HCT116 (cell line): ENCODE data around the gene PRKAB2. TPM values are rescaled to one million over a fixed set of nuclear protein-coding genes. Genes with fewer than 3 reads are reported as not detected.

ENCODE experiments used
- ATAC-seq: fragments of 200-7000 bp; cut with Tn5 transposase; 2 replicates; pipeline ENCODE4 v1.9.1; 2020; ENCODE audit warnings: mild to moderate bottlenecking, moderate library complexity
- BruUV-seq: library from RNA; stranded (reverse); fragments of 400-500 nt; replicated peaks from 2 replicates; lab custom pipeline; 2021; lab: Mats Ljungman, UMichigan
- CTCF ChIA-PET: fragments of 300-600 bp; sonication (Branson Sonifier 250); formaldehyde crosslinking; loops from one replicate; lab custom pipeline; 2021; ENCODE audit warnings: antibody characterized with exemption; lab: Charles Lee
- POLR2A ChIA-PET: fragments of 300-600, 350-600 bp; sonication (Branson Sonifier 250); formaldehyde crosslinking; loops from one replicate; lab custom pipeline; 2021; ENCODE audit warnings: antibody characterized with exemption; lab: Charles Lee
- RAD21 ChIA-PET, 2 experiments: fragments of 300-600 bp; sonication (Branson Sonifier 250); formaldehyde crosslinking; loops; one replicate each; lab custom pipeline; 2023; ENCODE audit warnings: low total read pairs in 2 of 2; ENCODE audit not compliant: uncharacterized antibody in 2 of 2, unreplicated experiment in 2 of 2, low non-redundant PET in 1 of 2; lab: Charles Lee
- DNase-seq: peaks from one replicate; pipeline ENCODE4 v3.0.0-alpha.2; 2010; ENCODE audit warnings: low read depth, low spot score
- H2AFZ ChIP-seq: fragments of 200-600 bp; shearing (Covaris generic), sonication (generic); 2 replicates; pipeline ENCODE4 v1.6.1; 2017; ENCODE audit warnings: low read depth, mixed run types, mixed read lengths, antibody characterized with exemption, low read length; ENCODE audit not compliant: poor library complexity, severe bottlenecking
- H3K27ac ChIP-seq: 2 replicates; pipeline ENCODE4 v1.5.1; 2012; ENCODE audit warnings: low read depth, low read length
- H3K27me3 ChIP-seq: fragments of 200-600 bp; sonication (generic); 2 replicates; pipeline ENCODE4 v1.6.1; 2016; ENCODE audit warnings: mixed run types, low read length, mixed read lengths; ENCODE audit not compliant: insufficient read depth
- H3K36me3 ChIP-seq, 2 experiments: fragments of 200-500 bp in 1 of 2; fragments of 200-600 bp in 1 of 2; sonication (Bioruptor generic) in 1 of 2; sonication (generic) in 1 of 2; 2 replicates each; pipeline versions ENCODE4 v1.5.1 to v1.6.1; 2014 to 2016; ENCODE audit warnings: low read length in 2 of 2, inconsistent platforms in 1 of 2, mixed read lengths in 1 of 2, mixed run types in 1 of 2; ENCODE audit not compliant: insufficient read depth in 2 of 2, control insufficient read depth in 1 of 2
- H3K4me1 ChIP-seq, 2 experiments: fragments of 200-600 bp in 1 of 2; sonication (generic) in 1 of 2; 2 replicates each; pipeline versions ENCODE4 v1.5.1 to v1.6.1; 2012 to 2017; ENCODE audit warnings: low read length in 2 of 2, inconsistent platforms in 1 of 2, mild to moderate bottlenecking in 1 of 2, mixed read lengths in 1 of 2, mixed run types in 1 of 2, moderate library complexity in 1 of 2; ENCODE audit not compliant: insufficient read depth in 2 of 2, control insufficient read depth in 1 of 2
- H3K4me2 ChIP-seq: fragments of 200-600 bp; sonication (generic); 2 replicates; pipeline ENCODE4 v1.6.1; 2017; ENCODE audit warnings: mixed run types, low read length, mixed read lengths
- H3K4me3 ChIP-seq, 2 experiments: fragments of 200-600 bp in 1 of 2; sonication (generic) in 1 of 2; replicated peaks in 1 of 2; 2 replicates each; pipeline ENCODE4 v1.5.1; 2011 to 2016; ENCODE audit warnings: low read length in 2 of 2, control low read depth in 1 of 2, low read depth in 1 of 2, mild to moderate bottlenecking in 1 of 2, mixed read lengths in 1 of 2, mixed run types in 1 of 2
- H3K79me2 ChIP-seq: fragments of 200-600 bp; sonication (generic); 2 replicates; pipeline ENCODE4 v1.6.1; 2017; ENCODE audit warnings: mild to moderate bottlenecking, mixed run types, low read length, moderate library complexity, mixed read lengths; ENCODE audit not compliant: insufficient read depth
- H3K9ac ChIP-seq: fragments of 200-600 bp; sonication (generic); 2 replicates; pipeline ENCODE4 v1.6.1; 2016; ENCODE audit warnings: low read length, mixed read lengths
- H3K9me2 ChIP-seq: fragments of 200-600 bp; sonication (generic), shearing (Covaris generic); 2 replicates; pipeline ENCODE4 v1.6.1; 2017; ENCODE audit warnings: mixed run types, mild to moderate bottlenecking, moderate library complexity; ENCODE audit not compliant: insufficient read depth
- H3K9me3 ChIP-seq, 2 experiments: fragments of 200-500 bp in 1 of 2; fragments of 200-600 bp in 1 of 2; sonication (Bioruptor generic) in 1 of 2; sonication (generic) in 1 of 2; 2 replicates each; pipeline ENCODE4 v1.6.1; 2014 to 2017; ENCODE audit warnings: low read length in 2 of 2, mixed read lengths in 2 of 2, inconsistent platforms in 1 of 2, low read depth in 1 of 2, mild to moderate bottlenecking in 1 of 2, mixed run types in 1 of 2, moderate library complexity in 1 of 2; ENCODE audit not compliant: control insufficient read depth in 1 of 2, insufficient read depth in 1 of 2
- H4K20me1 ChIP-seq: fragments of 200-600 bp; sonication (generic), shearing (Covaris generic); 2 replicates; pipeline ENCODE4 v1.6.1; 2017; ENCODE audit warnings: mixed run types, mild to moderate bottlenecking, moderate library complexity; ENCODE audit not compliant: insufficient read depth
- CTCF ChIP-seq, 3 experiments: fragments of 200-600 bp in 1 of 3; sonication (generic) in 1 of 3; IDR thresholded peaks in 2 of 3; conservative IDR thresholded peaks in 1 of 3; 2 replicates each; pipeline ENCODE4 v1.5.1; 2012 to 2017; ENCODE audit warnings: low read depth in 2 of 3, low read length in 2 of 3, antibody characterized with exemption in 1 of 3, borderline replicate concordance in 1 of 3, control low read depth in 1 of 3, mild to moderate bottlenecking in 1 of 3, mixed read lengths in 1 of 3, mixed run types in 1 of 3, moderate library complexity in 1 of 3; ENCODE audit not compliant: insufficient read depth in 1 of 3
- ELF1 ChIP-seq: IDR thresholded peaks from 2 replicates; pipeline ENCODE4 v1.6.1; 2012; ENCODE audit warnings: low read depth, borderline replicate concordance
- EZH2 ChIP-seq: fragments of 200-600 bp; sonication (generic); IDR thresholded peaks from 2 replicates; pipeline ENCODE4 v1.6.1; 2017; ENCODE audit warnings: antibody characterized with exemption, mixed run types
- MAX ChIP-seq: IDR thresholded peaks from 2 replicates; pipeline ENCODE4 v1.6.1; 2012
- SP1 ChIP-seq: IDR thresholded peaks from 2 replicates; pipeline ENCODE4 v1.6.1; 2012; ENCODE audit warnings: low read depth
- SRF ChIP-seq: IDR thresholded peaks from 2 replicates; pipeline ENCODE4 v1.6.1; 2012; ENCODE audit warnings: low read depth
- YY1 ChIP-seq: IDR thresholded peaks from 2 replicates; pipeline ENCODE4 v1.6.1; 2011; ENCODE audit warnings: low read length, low read depth, moderate library complexity, mild to moderate bottlenecking; ENCODE audit not compliant: insufficient replicate concordance; ENCODE audit errors: extremely low read depth
- ZBTB33 ChIP-seq: IDR thresholded peaks from 2 replicates; pipeline ENCODE4 v1.6.1; 2011; ENCODE audit warnings: mild to moderate bottlenecking, low read length, moderate library complexity; ENCODE audit not compliant: insufficient replicate concordance; ENCODE audit errors: extremely low read depth
- ZFX ChIP-seq: fragments of 450-650 bp; IDR thresholded peaks from 2 replicates; pipeline ENCODE4 v1.6.1; 2017
- ZNF274 ChIP-seq: fragments of 200-500 bp; sonication (Bioruptor generic); IDR thresholded peaks from 2 replicates; pipeline ENCODE4 v1.6.1; 2014; ENCODE audit warnings: mild to moderate bottlenecking, low read depth, low read length, inconsistent platforms
- intact Hi-C: fragments of 100-400 bp; cut with micrococcal nuclease; formaldehyde crosslinking; loops from 2 replicates; pipeline ENCODE4 v1.10.0; 2022
- total RNA-seq: library from RNA; stranded (reverse); gene quantifications from one replicate; pipeline ENCODE4 v1.2.1, GENCODE V29; 2021; ENCODE audit not compliant: unreplicated experiment

PRKAB2 gene
- total RNA-seq, 1 experiment from 2014 or later = 10.9 TPM

GRCh38 chr1:147185432-147185831 is 13.2 kb upstream of the PRKAB2 start (continued):
- TF ChIP-seq YY1 (no peak), ELF1 (no peak), EZH2 (no peak), MAX (no peak), ZBTB33 (no peak), ZNF274 (no peak), CTCF (IDR thresholded peaks at IDR 0.05 in 2 of 3, conservative IDR thresholded peaks at IDR 0.05 in 1 of 3; ENCODE audit: borderline replicate concordance in 1 of 3, insufficient read depth in 1 of 3, low read depth in 2 of 3, low read length in 2 of 3) (no peak)

- Histone ChIP-seq H3K4me3 (no peak overlapping the region), H3K4me1 (peaks cover 7% of the 10 kb centered on the region in 2 experiments; a peak in 3 of 4 replicates), H2AFZ (no peak overlapping the region), H3K36me3 (no peaks in the 10 kb centered on the region), H4K20me1 (no peaks in the 10 kb centered on the region), H3K9me2 (no peaks in the 10 kb centered on the region), H3K9me3 (no peaks in the 10 kb centered on the region), H3K27ac (no peak overlapping the region), H3K9ac (no peak overlapping the region), H3K4me2 (no peak overlapping the region), H3K27me3 (no peaks in the 10 kb centered on the region), H3K79me2 (no peaks in the 10 kb centered on the region)
- ChIA-PET CTCF (no interaction called here), RAD21 (no interaction called here), POLR2A (no interaction called here)
- BruUV-seq = no TSS peak
- TF ChIP-seq SP1 (no peak), ZBTB33 (no peak), ZFX (no peak), SRF (no peak)
- ATAC-seq = no peak
- DNase-seq = no peak
- intact Hi-C loops = no loop called here
Observed at GRCh38 chr1:147177611-147178380, 5.5 kb upstream of the PRKAB2 start.
